GM18498 (cell line): ENCODE data around the gene C10orf95.

ENCODE experiments used
- ATAC-seq: cut with Tn5 transposase; IDR thresholded peaks from one replicate; pipeline ENCODE4 v1.9.1; 2021; ENCODE audit warnings: mild to moderate bottlenecking, moderate library complexity; ENCODE audit not compliant: unreplicated experiment

Gene C10orf95

DNA sequence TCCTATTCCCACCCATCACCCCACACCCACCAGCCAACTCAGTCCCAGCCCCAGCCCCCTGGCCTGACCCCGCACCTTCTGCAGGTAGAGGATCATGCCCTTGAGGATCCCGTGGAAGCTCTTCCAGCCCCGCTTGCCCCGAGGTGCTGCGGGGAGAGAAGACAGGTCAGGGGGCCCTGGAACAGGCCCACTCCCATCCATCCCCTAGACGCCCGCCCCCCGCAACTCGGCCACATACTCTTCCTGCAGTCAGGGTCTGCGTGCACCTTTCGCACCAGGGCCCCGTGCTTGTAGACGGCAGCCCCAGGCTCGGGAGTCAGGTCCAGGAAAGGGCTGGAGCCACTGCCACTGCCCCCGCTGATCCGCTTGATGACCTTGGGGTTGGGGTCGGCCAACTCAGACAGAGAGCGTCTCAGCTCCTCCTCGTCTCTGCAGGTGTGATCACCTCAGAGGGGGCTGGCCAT is 46.2 kb downstream of the C10orf95 start:
- ATAC-seq = no peak

DNA sequence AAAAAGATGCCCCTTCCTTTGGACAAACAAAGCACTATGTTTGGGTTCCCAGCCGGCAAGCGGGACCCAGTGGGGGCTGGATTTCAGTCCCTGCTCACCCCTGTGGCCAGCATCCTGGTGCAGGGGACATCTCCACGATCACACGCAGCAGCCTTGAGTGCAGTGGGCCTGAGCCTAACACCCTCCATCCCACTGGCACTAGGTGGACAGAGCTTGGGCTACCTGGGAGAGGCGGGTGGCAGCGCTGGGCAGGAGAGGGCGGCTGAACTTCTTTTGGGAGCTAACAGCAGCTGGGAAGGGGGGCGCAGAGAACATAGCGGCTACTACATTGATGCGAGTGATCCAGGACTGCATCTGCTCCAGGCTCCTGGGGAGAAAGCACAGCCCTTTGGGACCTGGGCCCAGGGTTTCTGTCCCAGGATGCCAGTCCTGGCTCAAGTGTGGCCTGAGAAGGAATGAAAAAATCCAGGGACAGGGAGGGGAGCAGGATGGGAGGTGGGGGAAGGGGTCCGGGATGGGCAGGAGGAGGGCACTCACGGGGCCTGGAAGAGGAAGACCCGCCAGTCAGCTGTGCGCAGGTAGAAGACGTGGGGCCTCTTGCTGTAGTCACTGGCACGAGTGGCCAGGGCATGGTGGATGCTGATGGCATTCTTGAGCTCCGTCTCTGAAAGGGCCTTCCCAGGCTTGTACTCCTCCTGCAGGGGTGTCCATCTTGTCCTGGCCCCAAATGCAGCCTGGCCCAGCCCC is 46.8 kb downstream of the C10orf95 start:
- ATAC-seq = no peak

DNA sequence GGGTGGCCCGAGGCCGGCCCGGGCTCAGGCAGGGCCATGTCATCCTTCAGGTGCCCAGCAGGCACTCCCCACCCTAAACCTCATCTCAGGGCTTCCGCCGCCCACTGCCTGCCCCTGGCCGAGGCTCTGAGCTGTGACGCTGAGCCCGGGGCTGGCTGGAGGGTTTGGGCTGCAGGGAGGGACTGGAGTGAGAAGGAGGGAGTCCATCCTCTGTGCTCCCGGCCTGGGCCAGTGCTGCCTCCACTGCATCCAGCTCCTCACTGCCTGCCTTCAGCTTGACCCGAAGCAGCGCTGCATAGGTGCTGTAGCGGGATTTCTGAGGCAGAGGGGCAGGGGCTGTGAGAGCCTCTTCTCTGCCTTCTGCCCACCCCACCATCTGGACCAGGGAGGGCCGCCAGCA is 48.2 kb downstream of the C10orf95 start:
- ATAC-seq = no peak

DNA sequence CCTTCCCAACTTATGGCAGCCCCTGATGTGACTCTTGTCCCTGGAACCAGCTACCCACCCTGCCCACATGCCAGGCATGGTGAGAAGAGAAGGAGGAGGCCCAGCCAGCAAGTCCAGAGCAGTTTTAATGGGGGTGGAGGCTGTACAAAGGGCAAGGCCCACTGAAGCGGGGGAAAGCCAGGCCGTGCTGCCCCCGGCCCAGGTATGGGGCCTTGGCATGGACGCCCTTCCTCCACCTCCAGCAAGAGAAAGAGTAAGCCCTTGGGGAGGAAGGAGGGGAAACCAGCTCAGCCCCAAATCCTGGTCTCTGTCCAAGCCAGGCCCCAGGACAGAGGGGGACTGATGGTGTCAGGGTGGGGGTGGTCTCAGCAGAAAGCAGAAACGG is 48.8 kb downstream of the C10orf95 start:
- no peak for ATAC-seq

DNA sequence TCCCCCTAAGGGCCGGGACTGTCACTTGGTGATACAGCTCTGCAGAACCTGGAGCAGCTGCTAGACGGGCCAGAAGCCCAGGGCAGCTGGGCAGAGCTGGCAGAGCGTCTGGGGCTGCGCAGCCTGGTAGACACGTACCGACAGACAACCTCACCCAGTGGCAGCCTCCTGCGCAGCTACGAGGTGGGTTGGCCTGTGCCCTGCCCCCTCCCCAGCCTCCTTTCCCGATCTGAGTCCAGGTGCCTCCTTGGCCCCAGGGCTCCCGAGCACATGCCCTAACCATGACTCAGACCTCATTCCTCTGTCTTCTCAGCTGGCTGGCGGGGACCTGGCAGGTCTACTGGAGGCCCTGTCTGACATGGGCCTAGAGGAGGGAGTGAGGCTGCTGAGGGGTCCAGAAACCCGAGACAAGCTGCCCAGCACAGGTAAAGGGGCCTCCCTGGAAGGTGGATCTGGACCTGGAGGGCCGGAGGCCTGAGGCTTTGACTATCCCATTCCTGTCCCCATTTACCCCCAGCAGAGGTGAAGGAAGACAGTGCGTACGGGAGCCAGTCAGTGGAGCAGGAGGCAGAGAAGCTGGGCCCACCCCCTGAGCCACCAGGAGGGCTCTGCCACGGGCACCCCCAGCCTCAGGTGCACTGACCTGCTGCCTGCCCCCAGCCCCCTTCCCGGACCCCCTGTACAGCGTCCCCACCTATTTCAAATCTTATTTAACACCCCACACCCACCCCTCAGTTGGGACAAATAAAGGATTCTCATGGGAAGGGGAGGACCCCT is 49.4 kb downstream of the C10orf95 start:
- no peak for ATAC-seq

DNA sequence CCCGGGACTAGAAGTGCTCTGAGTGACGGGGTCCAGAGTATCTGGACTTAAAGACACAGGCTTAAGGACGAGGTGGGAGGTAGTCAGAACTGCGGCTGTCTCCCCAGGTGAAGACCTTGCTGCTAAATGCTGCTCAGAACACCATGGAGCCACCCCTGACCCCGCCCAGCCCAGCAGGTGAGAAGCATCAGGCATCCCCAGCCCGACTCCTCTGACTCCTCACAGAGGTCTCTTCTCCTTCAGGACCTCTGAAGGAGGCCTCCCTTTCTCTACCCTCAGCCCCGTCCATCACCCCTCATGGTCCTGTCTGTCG is 50.0 kb downstream of the C10orf95 start:
- no peak for ATAC-seq

DNA sequence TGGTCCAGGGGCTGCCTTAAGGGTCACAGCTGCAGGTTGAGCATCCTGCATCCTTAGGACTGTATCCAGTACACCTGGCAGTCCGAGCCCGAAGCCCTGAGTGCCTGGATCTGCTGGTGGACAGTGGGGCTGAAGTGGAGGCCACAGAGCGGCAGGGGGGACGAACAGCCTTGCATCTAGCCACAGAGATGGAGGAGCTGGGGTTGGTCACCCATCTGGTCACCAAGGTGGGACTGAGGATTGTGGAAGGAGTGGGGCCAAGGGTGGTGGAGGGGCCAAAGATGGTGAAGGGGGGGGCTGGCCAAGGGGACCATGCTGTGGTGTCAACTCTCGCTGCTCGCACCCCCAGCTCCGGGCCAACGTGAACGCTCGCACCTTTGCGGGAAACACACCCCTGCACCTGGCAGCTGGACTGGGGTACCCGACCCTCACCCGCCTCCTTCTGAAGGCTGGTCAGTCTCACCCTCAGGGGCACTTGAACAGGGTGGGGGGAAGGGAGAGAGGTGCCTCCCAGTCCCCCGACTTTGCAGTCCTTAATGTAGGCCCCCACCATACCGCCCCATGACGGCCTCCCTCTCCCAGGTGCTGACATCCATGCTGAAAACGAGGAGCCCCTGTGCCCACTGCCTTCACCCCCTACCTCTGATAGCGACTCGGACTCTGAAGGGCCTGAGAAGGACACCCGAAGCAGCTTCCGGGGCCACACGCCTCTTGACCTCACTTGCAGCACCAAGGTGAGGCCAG is 50.6 kb downstream of the C10orf95 start:
- no peak for ATAC-seq

DNA sequence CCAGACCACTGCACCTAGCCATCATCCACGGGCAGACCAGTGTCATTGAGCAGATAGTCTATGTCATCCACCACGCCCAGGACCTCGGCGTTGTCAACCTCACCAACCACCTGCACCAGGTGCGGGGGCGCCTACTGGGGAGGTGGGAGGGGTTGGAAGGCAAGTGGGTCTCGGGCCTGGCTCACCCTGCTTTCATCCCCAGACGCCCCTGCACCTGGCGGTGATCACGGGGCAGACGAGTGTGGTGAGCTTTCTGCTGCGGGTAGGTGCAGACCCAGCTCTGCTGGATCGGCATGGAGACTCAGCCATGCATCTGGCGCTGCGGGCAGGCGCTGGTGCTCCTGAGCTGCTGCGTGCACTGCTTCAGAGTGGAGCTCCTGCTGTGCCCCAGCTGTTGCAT is 51.3 kb downstream of the C10orf95 start:
- no peak for ATAC-seq
